Upper lobe of left lung (tissue), 6 donors: ENCODE results near the gene TMUB1. TPM values are rescaled to one million over a fixed set of nuclear protein-coding genes. Genes with fewer than 3 reads are reported as not detected.
A peak's percentile ranks its signal among the peaks of the same experiment; 100 is the strongest.
"Not testable (repeated sequence)": the region's sequence is repeated elsewhere in the genome, so short reads cannot be mapped to it uniquely, and the experiment has no call there.

Source experiments
- ATAC-seq, 2 donors: fragments of 200-7000 bp; cut with Tn5 transposase; one replicate each; pipeline ENCODE4 v1.9.1; 2022; ENCODE audit warnings: mild to moderate bottlenecking in 2 of 2, moderate library complexity in 2 of 2; ENCODE audit not compliant: low FRiP score in 2 of 2
- DNase-seq, 2 donors: peaks; one replicate each; pipeline ENCODE4 v3.0.0-alpha.2; 2019 to 2020
- H3K27ac ChIP-seq, 4 donors: fragments of 200-600 bp; sonication (generic); one replicate each; pipeline ENCODE4 v1.5.1; 2016 to 2019
- H3K27me3 ChIP-seq, 4 donors: fragments of 200-600 bp; sonication (generic); one replicate each; pipeline ENCODE4 v1.5.1; 2017 to 2019
- H3K36me3 ChIP-seq, 4 donors: fragments of 200-600 bp; sonication (generic); one replicate each; pipeline ENCODE4 v1.5.1; 2016 to 2019
- H3K4me1 ChIP-seq, 4 donors: fragments of 200-600 bp; sonication (generic); one replicate each; pipeline ENCODE4 v1.5.1; 2018 to 2019
- H3K4me3 ChIP-seq, 4 donors: fragments of 200-600 bp; sonication (generic); one replicate each; pipeline ENCODE4 v1.5.1; 2017 to 2019; ENCODE audit warnings: mild to moderate bottlenecking in 2 of 4, moderate library complexity in 1 of 4
- H3K9me3 ChIP-seq, 4 donors: fragments of 200-600 bp; sonication (generic); one replicate each; pipeline ENCODE4 v1.5.1; 2018 to 2019
- CTCF ChIP-seq, 6 experiments: fragments of 450-650 bp in 4 of 6; fragments of 200-600 bp in 2 of 6; sonication (generic) in 2 of 6; IDR thresholded peaks; one replicate each; pipeline ENCODE4 v1.5.1; 2016 to 2019; ENCODE audit warnings: antibody characterized with exemption in 6 of 6
- EP300 ChIP-seq, 4 donors: sonication (generic); formaldehyde crosslinking; IDR thresholded peaks; one replicate each; pipeline ENCODE4 v1.5.1; 2017; ENCODE audit warnings: antibody characterized with exemption in 4 of 4, control low read depth in 2 of 4
- POLR2A ChIP-seq, 4 donors: fragments of 450-650 bp; IDR thresholded peaks; one replicate each; pipeline ENCODE4 v1.5.1; 2016 to 2017; ENCODE audit warnings: antibody characterized with exemption in 4 of 4, mild to moderate bottlenecking in 2 of 4
- POLR2AphosphoS5 ChIP-seq, 2 donors: sonication (generic); formaldehyde crosslinking; IDR thresholded peaks; one replicate each; pipeline ENCODE4 v1.5.1; 2017; ENCODE audit warnings: antibody characterized with exemption in 2 of 2
- WGBS, 2 donors: methylation state at CpG; one replicate each; pipeline ENCODE4 v1.1.5; 2017 to 2018; 5-methylcytosine and 5-hydroxymethylcytosine counted together
- total RNA-seq, 6 donors: library from RNA; depleted of rRNA in 4 of 6; stranded (reverse); fragments of >200 nt in 4 of 6; gene quantifications; one replicate each; pipeline versions ENCODE4 v1.1.0 to v1.2.1, GENCODE V29; 2016 to 2021
- donor health status: DM: no; HTN: no; CAD: no; lungs with moderate emphysema.
- donor health status: DM: no; HTN: yes; CAD: no; lungs with severe emphysema.

Gene TMUB1
- total RNA-seq, 6 donors from 2014 or later, result 35.3 to 72.9 (median 51.6) TPM

GRCh38 chr7:151043959-151044358, 39.3 kb downstream of the TMUB1 start:
- ATAC-seq (no peak), DNase-seq (peak in 1 of 2 donors; percentile 77)
- H3K4me1 ChIP-seq, result peaks cover 8 to 21% (median 12%) of the 10 kb centered on the region in 4 donors
- no peaks in the 10 kb centered on the region for H3K27me3 ChIP-seq
- WGBS, 2 donors, result 91 to 95% methylated on average over 12 to 20 of the region's 20 CpGs
- TF ChIP-seq POLR2AphosphoS5 (IDR thresholded peaks at IDR 0.05) (no peak), POLR2A (IDR thresholded peaks at IDR 0.05) (no peak), CTCF (IDR thresholded peaks at IDR 0.05) (no peak), EP300 (IDR thresholded peaks at IDR 0.05) (no peak)
- H3K27ac ChIP-seq, result no peak overlapping the region
- no peaks in the 10 kb centered on the region for H3K9me3 ChIP-seq
- peaks cover 0 to 32% (median 16%) of the 10 kb centered on the region in 4 donors for H3K36me3 ChIP-seq
- no peak overlapping the region for H3K4me3 ChIP-seq

GRCh38 chr7:151043449-151043848, 39.8 kb downstream of the TMUB1 start:
- H3K36me3 ChIP-seq, result peaks cover 0 to 32% (median 16%) of the 10 kb centered on the region in 4 donors
- H3K4me1 ChIP-seq, result peaks cover 13 to 27% (median 17%) of the 10 kb centered on the region in 4 donors
- not testable (repeated sequence) for H3K4me3 ChIP-seq, H3K27me3 ChIP-seq, H3K27ac ChIP-seq, ATAC-seq, DNase-seq, H3K9me3 ChIP-seq
- WGBS, 2 donors, result 88 to 90% methylated on average over 8 to 10 of the region's 10 CpGs

- H3K27ac ChIP-seq, result no peak overlapping the region
- no peaks in the 10 kb centered on the region for H3K9me3 ChIP-seq
- TF ChIP-seq CTCF (IDR thresholded peaks at IDR 0.05) (no peak), EP300 (IDR thresholded peaks at IDR 0.05) (no peak), POLR2AphosphoS5 (IDR thresholded peaks at IDR 0.05) (no peak), POLR2A (IDR thresholded peaks at IDR 0.05) (no peak)
- no peak overlapping the region for H3K4me3 ChIP-seq
- ATAC-seq (no peak), DNase-seq (peak in 1 of 2 donors; percentile 70)
- H3K4me1 ChIP-seq, result peaks cover 13 to 17% (median 15%) of the 10 kb centered on the region in 4 donors
- H3K27me3 ChIP-seq, result no peaks in the 10 kb centered on the region
- 90 to 94% methylated on average over 15 to 30 of the region's 30 CpGs for WGBS, 2 donors
- peaks cover 0 to 46% (median 33%) of the 10 kb centered on the region in 4 donors for H3K36me3 ChIP-seq
Measured at GRCh38 chr7:151040616-151041375, 42.5 kb downstream of the TMUB1 start.

- no peaks in the 10 kb centered on the region for H3K9me3 ChIP-seq
- ATAC-seq (peak in 1 of 2 donors; percentile 2), DNase-seq (peak in 1 of 2 donors; percentile 61)
- peaks cover 0 to 46% (median 35%) of the 10 kb centered on the region in 4 donors for H3K36me3 ChIP-seq
- TF ChIP-seq POLR2AphosphoS5 (IDR thresholded peaks at IDR 0.05), result no peak
- TF ChIP-seq CTCF (IDR thresholded peaks at IDR 0.05), result no peak
- TF ChIP-seq POLR2A (IDR thresholded peaks at IDR 0.05), result no peak
- TF ChIP-seq EP300 (IDR thresholded peaks at IDR 0.05), result no peak
- peaks cover 13 to 17% (median 15%) of the 10 kb centered on the region in 4 donors for H3K4me1 ChIP-seq
- H3K27ac ChIP-seq, result peak overlapping the region in 1 of 4 donors; percentile 8
- no peaks in the 10 kb centered on the region for H3K27me3 ChIP-seq
- 75 to 78% methylated on average over 15 to 16 of the region's 18 CpGs for WGBS, 2 donors
- no peak overlapping the region for H3K4me3 ChIP-seq
Measured at GRCh38 chr7:151039850-151040548, 43.3 kb downstream of the TMUB1 start.
